Neuron (in vitro differentiated cells): Measurements from ENCODE around the gene RAP1GAP.

Experiments
- H2AFZ ChIP-seq: one replicate; pipeline ENCODE4 v1.6.1; 2013; ENCODE audit warnings: low read depth, mild to moderate bottlenecking, inconsistent platforms, low read length, moderate library complexity
- H3K27me3 ChIP-seq: one replicate; pipeline ENCODE4 v1.6.1; 2013; ENCODE audit warnings: low read length; ENCODE audit not compliant: insufficient read depth
- H3K36me3 ChIP-seq: one replicate; pipeline ENCODE4 v1.6.1; 2013; ENCODE audit warnings: low read length; ENCODE audit not compliant: insufficient read depth
- H3K4me1 ChIP-seq: one replicate; pipeline ENCODE4 v1.6.1; 2013; ENCODE audit warnings: low read length; ENCODE audit not compliant: insufficient read depth
- H3K4me3 ChIP-seq: 2 replicates; pipeline ENCODE4 v1.5.1; 2013; ENCODE audit warnings: mild to moderate bottlenecking, low read length, moderate library complexity
- H3K9me3 ChIP-seq: one replicate; pipeline ENCODE4 v1.6.1; 2013; ENCODE audit warnings: low read length

The RAP1GAP gene

GRCh38 chr1:21671915-21672314 is 2.8 kb upstream of the RAP1GAP start:
- Histone ChIP-seq H3K27me3 (peaks cover 27% of the 10 kb centered on the region), H3K4me1 (peaks cover 16% of the 10 kb centered on the region), H3K9me3 (no peaks in the 10 kb centered on the region), H3K4me3 (no peak overlapping the region), H3K36me3 (no peaks in the 10 kb centered on the region), H2AFZ (no peak overlapping the region)

- Histone ChIP-seq H3K4me1 (peaks cover 22% of the 10 kb centered on the region), H3K9me3 (no peaks in the 10 kb centered on the region), H3K4me3 (no peak overlapping the region), H2AFZ (no peak overlapping the region), H3K27me3 (peaks cover 27% of the 10 kb centered on the region), H3K36me3 (no peaks in the 10 kb centered on the region)
These were observed 2.1 kb upstream of the RAP1GAP start for GRCh38 chr1:21670956-21671902.

GRCh38 chr1:21670059-21670881 is 1.1 kb upstream of the RAP1GAP start:
- Histone ChIP-seq H3K27me3 (peaks cover 30% of the 10 kb centered on the region), H3K9me3 (no peaks in the 10 kb centered on the region), H3K36me3 (no peaks in the 10 kb centered on the region), H3K4me1 (peaks cover 27% of the 10 kb centered on the region), H3K4me3 (no peak overlapping the region), H2AFZ (no peak overlapping the region)

GRCh38 chr1:21668951-21669257 is 253 bp downstream of the RAP1GAP start:
- Histone ChIP-seq H2AFZ (no peak overlapping the region), H3K9me3 (no peaks in the 10 kb centered on the region), H3K4me3 (peak overlapping the region; percentile 34), H3K4me1 (peaks cover 27% of the 10 kb centered on the region), H3K36me3 (no peaks in the 10 kb centered on the region), H3K27me3 (peaks cover 34% of the 10 kb centered on the region)

- no peaks in the 10 kb centered on the region for H3K36me3 ChIP-seq
- no peak overlapping the region for H2AFZ ChIP-seq
- H3K4me1 ChIP-seq, result peaks cover 27% of the 10 kb centered on the region
- H3K27me3 ChIP-seq, result peaks cover 39% of the 10 kb centered on the region
- no peaks in the 10 kb centered on the region for H3K9me3 ChIP-seq
- peak overlapping the region; percentile 34 for H3K4me3 ChIP-seq
These were observed 766 bp downstream of the RAP1GAP start for GRCh38 chr1:21668232-21668950.

GRCh38 chr1:21667348-21668231 is 1.6 kb downstream of the RAP1GAP start:
- Histone ChIP-seq H2AFZ (no peak overlapping the region), H3K27me3 (peaks cover 47% of the 10 kb centered on the region), H3K36me3 (no peaks in the 10 kb centered on the region), H3K9me3 (no peaks in the 10 kb centered on the region), H3K4me1 (peaks cover 27% of the 10 kb centered on the region), H3K4me3 (no peak overlapping the region)

- Histone ChIP-seq H2AFZ (no peak overlapping the region), H3K36me3 (no peaks in the 10 kb centered on the region), H3K4me1 (peaks cover 27% of the 10 kb centered on the region), H3K27me3 (peaks cover 48% of the 10 kb centered on the region), H3K4me3 (no peak overlapping the region), H3K9me3 (no peaks in the 10 kb centered on the region)
These were observed 2.4 kb downstream of the RAP1GAP start for GRCh38 chr1:21666576-21667320.

- Histone ChIP-seq H2AFZ (no peak overlapping the region), H3K36me3 (no peaks in the 10 kb centered on the region), H3K4me3 (no peak overlapping the region), H3K9me3 (no peaks in the 10 kb centered on the region), H3K4me1 (peaks cover 27% of the 10 kb centered on the region), H3K27me3 (peaks cover 48% of the 10 kb centered on the region)
These were observed 3.2 kb downstream of the RAP1GAP start for GRCh38 chr1:21665711-21666575.

- no peak overlapping the region for H2AFZ ChIP-seq
- no peak overlapping the region for H3K4me3 ChIP-seq
- no peaks in the 10 kb centered on the region for H3K9me3 ChIP-seq
- H3K36me3 ChIP-seq, result no peaks in the 10 kb centered on the region
- peaks cover 46% of the 10 kb centered on the region for H3K27me3 ChIP-seq
- H3K4me1 ChIP-seq, result peaks cover 27% of the 10 kb centered on the region
These were observed 4.2 kb downstream of the RAP1GAP start for GRCh38 chr1:21664806-21665588.

- Histone ChIP-seq H2AFZ (no peak overlapping the region), H3K36me3 (no peaks in the 10 kb centered on the region), H3K4me1 (peaks cover 27% of the 10 kb centered on the region), H3K9me3 (no peaks in the 10 kb centered on the region), H3K4me3 (no peak overlapping the region), H3K27me3 (peaks cover 46% of the 10 kb centered on the region)
These were observed 5.0 kb downstream of the RAP1GAP start for GRCh38 chr1:21663951-21664805.
